ENCODE measurements around the gene C3orf18. TPM values are rescaled to one million over a fixed set of nuclear protein-coding genes. Genes with fewer than 3 reads are reported as not detected.

The C3orf18 gene
- total RNA-seq, 1 donor from 2014 or later: 8.5 TPM

GRCh38 chr3:50510325-50510724 lies 57.2 kb downstream of the C3orf18 start:
- no peaks in the 10 kb centered on the region for H3K36me3 ChIP-seq
- Mint-ChIP-seq H3K27ac (peak overlapping the region; percentile 38), H3K9me3 (no peaks in the 10 kb centered on the region), H3K4me1 (peaks cover 17% of the 10 kb centered on the region), H3K36me3 (no peaks in the 10 kb centered on the region), H3K27me3 (ENCODE audit: insufficient read depth, low read depth) (peaks cover 15% of the 10 kb centered on the region), H3K4me3 (peak overlapping the region; percentile 70)
- H3K79me2 ChIP-seq (ENCODE audit: low read depth): no peaks in the 10 kb centered on the region
- DNase-seq (ENCODE audit: low spot score): no peak
- H3K4me3 ChIP-seq: no peak overlapping the region
- H2AFZ ChIP-seq (replicated peaks): no peak overlapping the region
- no peaks in the 10 kb centered on the region for H3K27me3 ChIP-seq
- no peaks in the 10 kb centered on the region for H4K20me1 ChIP-seq (ENCODE audit: low read depth)
- TF ChIP-seq EZH2phosphoT487 (IDR thresholded peaks at IDR 0.05) (no peak), EZH2 (IDR thresholded peaks at IDR 0.05) (no peak)
- TF ChIP-seq, protein P1, sequence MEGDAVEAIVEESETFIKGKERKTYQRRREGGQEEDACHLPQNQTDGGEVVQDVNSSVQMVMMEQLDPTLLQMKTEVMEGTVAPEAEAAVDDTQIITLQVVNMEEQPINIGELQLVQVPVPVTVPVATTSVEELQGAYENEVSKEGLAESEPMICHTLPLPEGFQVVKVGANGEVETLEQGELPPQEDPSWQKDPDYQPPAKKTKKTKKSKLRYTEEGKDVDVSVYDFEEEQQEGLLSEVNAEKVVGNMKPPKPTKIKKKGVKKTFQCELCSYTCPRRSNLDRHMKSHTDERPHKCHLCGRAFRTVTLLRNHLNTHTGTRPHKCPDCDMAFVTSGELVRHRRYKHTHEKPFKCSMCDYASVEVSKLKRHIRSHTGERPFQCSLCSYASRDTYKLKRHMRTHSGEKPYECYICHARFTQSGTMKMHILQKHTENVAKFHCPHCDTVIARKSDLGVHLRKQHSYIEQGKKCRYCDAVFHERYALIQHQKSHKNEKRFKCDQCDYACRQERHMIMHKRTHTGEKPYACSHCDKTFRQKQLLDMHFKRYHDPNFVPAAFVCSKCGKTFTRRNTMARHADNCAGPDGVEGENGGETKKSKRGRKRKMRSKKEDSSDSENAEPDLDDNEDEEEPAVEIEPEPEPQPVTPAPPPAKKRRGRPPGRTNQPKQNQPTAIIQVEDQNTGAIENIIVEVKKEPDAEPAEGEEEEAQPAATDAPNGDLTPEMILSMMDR (IDR thresholded peaks at IDR 0.05): no peak
- no peak overlapping the region for H3K4me2 ChIP-seq
- no peak overlapping the region for H3K27ac ChIP-seq
- H3F3A ChIP-seq (ENCODE audit: low read depth): peaks cover 8% of the 10 kb centered on the region
- H3K4me1 ChIP-seq: peaks cover 12% of the 10 kb centered on the region
- H3K9me3 ChIP-seq (ENCODE audit: low read depth): no peaks in the 10 kb centered on the region
- H3K9ac ChIP-seq: no peak overlapping the region

GRCh38 chr3:50509715-50510114 lies 57.8 kb downstream of the C3orf18 start:
- Mint-ChIP-seq H3K9me3 (no peaks in the 10 kb centered on the region), H3K4me3 (no peak overlapping the region), H3K27me3 (ENCODE audit: insufficient read depth, low read depth) (peaks cover 15% of the 10 kb centered on the region), H3K4me1 (peaks cover 11% of the 10 kb centered on the region), H3K36me3 (no peaks in the 10 kb centered on the region), H3K27ac (peak overlapping the region; percentile 30)
- H4K20me1 ChIP-seq (ENCODE audit: low read depth): no peaks in the 10 kb centered on the region
- H3K9ac ChIP-seq: no peak overlapping the region
- no peak for DNase-seq (ENCODE audit: low spot score)
- TF ChIP-seq, protein P1 (IDR thresholded peaks at IDR 0.05): peak; percentile 5
- TF ChIP-seq EZH2 (IDR thresholded peaks at IDR 0.05): no peak
- no peaks in the 10 kb centered on the region for H3K79me2 ChIP-seq (ENCODE audit: low read depth)
- peaks cover 4% of the 10 kb centered on the region for H3K27me3 ChIP-seq
- H3K36me3 ChIP-seq: no peaks in the 10 kb centered on the region
- no peak overlapping the region for H3K27ac ChIP-seq
- H3K4me3 ChIP-seq: no peak overlapping the region
- H3K9me3 ChIP-seq (ENCODE audit: low read depth): no peaks in the 10 kb centered on the region
- H2AFZ ChIP-seq (replicated peaks): no peak overlapping the region
- H3F3A ChIP-seq (ENCODE audit: low read depth): peaks cover 2% of the 10 kb centered on the region
- peaks cover 6% of the 10 kb centered on the region for H3K4me1 ChIP-seq
- H3K4me2 ChIP-seq: no peak overlapping the region

DNA sequence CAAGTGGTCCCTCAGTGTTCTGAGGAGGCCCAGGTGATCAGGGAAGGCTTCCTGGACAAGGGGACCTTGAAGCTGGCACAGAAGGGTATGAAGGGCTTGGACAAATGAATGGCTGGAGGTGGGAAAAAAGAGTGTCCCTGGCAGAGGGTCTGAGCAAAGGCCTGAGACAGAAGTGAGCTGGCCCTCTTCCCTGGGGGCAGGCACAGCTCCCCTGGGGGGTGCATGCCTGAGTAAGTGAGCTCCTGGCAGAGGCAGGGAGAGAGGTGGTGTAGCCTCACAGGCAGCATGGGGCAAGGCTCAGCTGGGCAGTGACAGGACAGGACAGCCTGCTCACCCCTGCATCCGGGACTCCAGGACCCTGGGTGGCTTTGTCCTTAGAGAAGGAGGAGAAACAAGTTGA lies 58.7 kb downstream of the C3orf18 start:
- no peak for DNase-seq (ENCODE audit: low spot score)
- Mint-ChIP-seq H3K27me3 (ENCODE audit: insufficient read depth, low read depth) (peaks cover 12% of the 10 kb centered on the region), H3K4me1 (peaks cover 7% of the 10 kb centered on the region), H3K36me3 (no peaks in the 10 kb centered on the region), H3K9me3 (no peaks in the 10 kb centered on the region), H3K27ac (no peak overlapping the region), H3K4me3 (no peak overlapping the region)
- Histone ChIP-seq H3F3A (ENCODE audit: low read depth) (peaks cover 6% of the 10 kb centered on the region), H3K9me3 (ENCODE audit: low read depth) (no peaks in the 10 kb centered on the region), H4K20me1 (ENCODE audit: low read depth) (peaks cover 5% of the 10 kb centered on the region), H3K27me3 (peaks cover 13% of the 10 kb centered on the region), H3K36me3 (no peaks in the 10 kb centered on the region), H3K4me2 (no peak overlapping the region), H2AFZ (replicated peaks) (no peak overlapping the region), H3K9ac (no peak overlapping the region), H3K27ac (no peak overlapping the region), H3K4me3 (no peak overlapping the region), H3K4me1 (peaks cover 6% of the 10 kb centered on the region), H3K79me2 (ENCODE audit: low read depth) (no peaks in the 10 kb centered on the region)
- TF ChIP-seq EZH2phosphoT487 (IDR thresholded peaks at IDR 0.05) (no peak), EZH2 (IDR thresholded peaks at IDR 0.05) (no peak)
- TF ChIP-seq, protein P1 (IDR thresholded peaks at IDR 0.05): no peak

Other genes starting within 250 kb of the C3orf18 start
- gene HYAL2, start 245.0 kb downstream of the C3orf18 start, total RNA-seq (ENCODE audit: low replicate concordance): 38.9 and 92.3 TPM in 2 replicates
- 14.9 and 36.1 TPM in 2 replicates for gene TUSC2, start 239.5 kb downstream of the C3orf18 start, total RNA-seq (ENCODE audit: low replicate concordance)
- 13.7 and 19.5 TPM in 2 replicates for gene RASSF1, start 226.9 kb downstream of the C3orf18 start, total RNA-seq (ENCODE audit: low replicate concordance)
- 0.37 and 1.7 TPM in 2 replicates for gene ZMYND10, start 222.0 kb downstream of the C3orf18 start, total RNA-seq (ENCODE audit: low replicate concordance)
- gene NPRL2, start 217.0 kb downstream of the C3orf18 start, total RNA-seq (ENCODE audit: low replicate concordance): 15.5 and 35.7 TPM in 2 replicates
- 2.2 and 13.8 TPM in 2 replicates for gene CYB561D2, start 216.9 kb downstream of the C3orf18 start, total RNA-seq (ENCODE audit: low replicate concordance)
- gene TMEM115, start 208.2 kb downstream of the C3orf18 start, total RNA-seq (ENCODE audit: low replicate concordance): 6.3 and 28.0 TPM in 2 replicates
- 4.3 and 9.5 TPM in 2 replicates for gene CACNA2D2, start 64.1 kb downstream of the C3orf18 start, total RNA-seq (ENCODE audit: low replicate concordance)
- gene HEMK1, start 1.8 kb upstream of the C3orf18 start, total RNA-seq (ENCODE audit: low replicate concordance): 9.3 and 20.8 TPM in 2 replicates
- gene CISH, start 44.0 kb upstream of the C3orf18 start, total RNA-seq (ENCODE audit: low replicate concordance): 0.32 and 0.90 TPM in 2 replicates
- gene MAPKAPK3, start 49.4 kb upstream of the C3orf18 start, total RNA-seq (ENCODE audit: low replicate concordance): 47.7 and 77.5 TPM in 2 replicates
- 10.7 and 11.1 TPM in 2 replicates for gene DOCK3, start 107.2 kb upstream of the C3orf18 start, total RNA-seq (ENCODE audit: low replicate concordance)

Measured in neural progenitor cell (in vitro differentiated cells).